Stomach (tissue), 9 donors: Measurements from ENCODE around the gene LDLRAD3. TPM values are rescaled to one million over a fixed set of nuclear protein-coding genes. Genes with fewer than 3 reads are reported as not detected.

ENCODE experiments used
- DNase-seq, 2 donors: peaks; one replicate each; pipeline versions ENCODE4 v3.0.0 to v3.0.0-alpha.2; 2013 to 2019
- H3K27ac ChIP-seq, 5 donors: fragments of 200-600 bp in 4 of 5; sonication (generic) in 4 of 5; one replicate each; pipeline ENCODE4 v1.5.1; 2013 to 2019; ENCODE audit warnings: mild to moderate bottlenecking in 1 of 5, moderate library complexity in 1 of 5
- H3K27me3 ChIP-seq, 3 donors: fragments of 200-600 bp; sonication (generic); one replicate each; pipeline ENCODE4 v1.5.1; 2017 to 2019; ENCODE audit warnings: mixed run types in 1 of 3
- H3K36me3 ChIP-seq, 4 donors: fragments of 200-600 bp; sonication (generic); 1 replicate in 3 of 4; 2 replicates in 1 of 4; pipeline ENCODE4 v1.5.1; 2016 to 2019
- H3K4me1 ChIP-seq, 4 donors: fragments of 200-600 bp; sonication (generic); one replicate each; pipeline ENCODE4 v1.5.1; 2016 to 2019
- H3K4me3 ChIP-seq, 4 donors: fragments of 200-600 bp; sonication (generic) in 3 of 4; one replicate each; pipeline ENCODE4 v1.5.1; 2016 to 2019; ENCODE audit warnings: mild to moderate bottlenecking in 1 of 4
- H3K9me3 ChIP-seq, 4 donors: fragments of 200-600 bp; sonication (generic); one replicate each; pipeline ENCODE4 v1.5.1; 2016 to 2019
- CTCF ChIP-seq, 7 experiments: fragments of 450-650 bp in 4 of 7; fragments of 200-600 bp in 3 of 7; sonication (generic) in 3 of 7; IDR thresholded peaks; one replicate each; pipeline ENCODE4 v1.5.1; 2016 to 2019; ENCODE audit warnings: antibody characterized with exemption in 7 of 7, control low read depth in 2 of 7, mild to moderate bottlenecking in 1 of 7
- EP300 ChIP-seq: sonication (generic); formaldehyde crosslinking; IDR thresholded peaks from one replicate; pipeline ENCODE4 v1.6.1; 2017; ENCODE audit warnings: antibody characterized with exemption
- POLR2A ChIP-seq, 4 donors: fragments of 450-650 bp; IDR thresholded peaks; one replicate each; pipeline ENCODE4 v1.6.1; 2016; ENCODE audit warnings: antibody characterized with exemption in 4 of 4, control low read depth in 2 of 4, mild to moderate bottlenecking in 1 of 4, moderate library complexity in 1 of 4
- POLR2AphosphoS5 ChIP-seq, 3 donors: sonication (generic); formaldehyde crosslinking; IDR thresholded peaks; one replicate each; pipeline ENCODE4 v1.6.1; 2016; ENCODE audit warnings: antibody characterized with exemption in 3 of 3
- WGBS, 5 donors: extraction: QIAGEN DNeasy Blood & Tissue Kit in 3 of 5; methylation state at CpG; one replicate each; pipeline versions ENCODE4 v1.1.5 to v1.1.7; 2013 to 2018; 5-methylcytosine and 5-hydroxymethylcytosine counted together
- intact Hi-C: fragments of 100-400 bp; cut with DNase I; formaldehyde crosslinking; loops from one replicate; pipeline ENCODE4 v1.15.1; 2023; ENCODE audit warnings: low total_unique reads
- polyA plus RNA-seq, 3 donors: library from polyadenylated mRNA; stranded (reverse); fragments of 200-250 nt; gene quantifications; one replicate each; pipeline ENCODE4 v1.2.3, GENCODE V29; 2013
- total RNA-seq, 5 donors: library from RNA; depleted of rRNA; stranded (reverse); fragments of >200 nt; gene quantifications; one replicate each; pipeline versions ENCODE4 v1.1.0 to v1.2.3, GENCODE V29; 2014 to 2016
- donor health status: healthy with polysubstance abuse.
- donor health status: Bipolar disorder and iron deficiency.
- donor health status: healthy.

LDLRAD3 gene
- total and polyA plus RNA-seq, 8 donors: 2.0 to 22.8 (median 7.9) TPM

- no peak overlapping the region for H3K27ac ChIP-seq
- intact Hi-C loops: no loop called here
- no peak for DNase-seq
- H3K9me3 ChIP-seq: no peaks in the 10 kb centered on the region
- no peaks in the 10 kb centered on the region for H3K4me1 ChIP-seq
- peaks cover 0 to 17% (median 0%) of the 10 kb centered on the region in 3 donors for H3K27me3 ChIP-seq
- H3K36me3 ChIP-seq: no peaks in the 10 kb centered on the region
- TF ChIP-seq POLR2AphosphoS5 (IDR thresholded peaks at IDR 0.05): no peak
- TF ChIP-seq EP300: no peak
- TF ChIP-seq POLR2A (IDR thresholded peaks at IDR 0.05): no peak
- no peak for TF ChIP-seq CTCF (IDR thresholded peaks at IDR 0.05)
- 44 to 64% (median 52%) methylated on average over 3 of the region's 3 CpGs for WGBS, 5 donors
- H3K4me3 ChIP-seq: no peak overlapping the region
Observed at GRCh38 chr11:36247493-36247892, 303.6 kb downstream of the LDLRAD3 start.

GRCh38 chr11:36248436-36248835, 304.6 kb downstream of the LDLRAD3 start:
- Histone ChIP-seq H3K36me3 (no peaks in the 10 kb centered on the region), H3K27me3 (peaks cover 0 to 17% (median 0%) of the 10 kb centered on the region in 3 donors), H3K27ac (no peak overlapping the region), H3K9me3 (no peaks in the 10 kb centered on the region), H3K4me1 (no peaks in the 10 kb centered on the region), H3K4me3 (no peak overlapping the region)
- no peak for TF ChIP-seq POLR2AphosphoS5 (IDR thresholded peaks at IDR 0.05)
- no peak for TF ChIP-seq CTCF (IDR thresholded peaks at IDR 0.05)
- no peak for TF ChIP-seq POLR2A (IDR thresholded peaks at IDR 0.05)
- no peak for TF ChIP-seq EP300
- 70 to 86% (median 74%) methylated on average over 4 of the region's 4 CpGs for WGBS, 5 donors
- no peak for DNase-seq
- intact Hi-C loops: no loop called here

- 47 to 70% (median 54%) methylated on average over 2 of the region's 2 CpGs for WGBS, 5 donors
- Histone ChIP-seq H3K27me3 (peaks cover 0 to 17% (median 0%) of the 10 kb centered on the region in 3 donors), H3K4me1 (no peaks in the 10 kb centered on the region), H3K9me3 (no peaks in the 10 kb centered on the region), H3K36me3 (no peaks in the 10 kb centered on the region), H3K4me3 (no peak overlapping the region), H3K27ac (no peak overlapping the region)
- DNase-seq: no peak
- intact Hi-C loops: no loop called here
- TF ChIP-seq POLR2A (IDR thresholded peaks at IDR 0.05) (no peak), POLR2AphosphoS5 (IDR thresholded peaks at IDR 0.05) (no peak), EP300 (no peak), CTCF (IDR thresholded peaks at IDR 0.05) (no peak)
Observed at GRCh38 chr11:36249246-36249645, 305.4 kb downstream of the LDLRAD3 start.

- intact Hi-C loops: no loop called here
- WGBS, 5 donors: 41 to 73% (median 54%) methylated on average over 2 of the region's 2 CpGs
Observed at GRCh38 chr11:36251823-36252222, 308.0 kb downstream of the LDLRAD3 start.

More at GRCh38 chr11:36251823-36252222, 308.0 kb downstream of the LDLRAD3 start:
- Histone ChIP-seq H3K4me1 (no peaks in the 10 kb centered on the region), H3K36me3 (no peaks in the 10 kb centered on the region), H3K27me3 (peaks cover 0 to 27% (median 0%) of the 10 kb centered on the region in 3 donors), H3K27ac (no peak overlapping the region), H3K9me3 (peaks cover 0 to 5% (median 2%) of the 10 kb centered on the region in 4 donors), H3K4me3 (no peak overlapping the region)
- DNase-seq: no peak
- no peak for TF ChIP-seq POLR2AphosphoS5 (IDR thresholded peaks at IDR 0.05)
- TF ChIP-seq EP300: no peak
- TF ChIP-seq CTCF (IDR thresholded peaks at IDR 0.05): no peak
- TF ChIP-seq POLR2A (IDR thresholded peaks at IDR 0.05): no peak
